SK-N-SH (cell line): Measurements from ENCODE around the gene PGLYRP4. TPM values are rescaled to one million over a fixed set of nuclear protein-coding genes. Genes with fewer than 3 reads are reported as not detected.

Experiments used
- CTCF ChIA-PET: fragments of 300-600, 350-600 bp; formaldehyde crosslinking; extraction: SDS; loops from one replicate; lab custom pipeline; 2021; lab: Yijun Ruan, JAX
- POLR2A ChIA-PET: fragments of 350-600 bp; sonication (Branson Sonifier 250); formaldehyde crosslinking; extraction: SDS; loops from one replicate; lab custom pipeline; 2020; ENCODE audit warnings: antibody characterized with exemption, inconsistent platforms; lab: Yijun Ruan, JAX
- DNase-seq: peaks from one replicate; pipeline ENCODE4 v3.0.0; 2012
- H2AFZ ChIP-seq: fragments of 200-600 bp; sonication (generic); 2 replicates; pipeline ENCODE4 v1.8.1; 2016; ENCODE audit warnings: antibody characterized with exemption, mild to moderate bottlenecking, low read depth
- H3F3A ChIP-seq: fragments of 200-600 bp; sonication (generic); replicated peaks from 2 replicates; pipeline ENCODE3; 2016; ENCODE audit warnings: antibody characterized with exemption, mild to moderate bottlenecking; ENCODE audit not compliant: insufficient read depth
- H3K27ac ChIP-seq, 2 experiments: fragments of 200-500 bp in 1 of 2; fragments of 200-600 bp in 1 of 2; sonication (Bioruptor generic) in 1 of 2; sonication (generic), shearing (Covaris generic) in 1 of 2; 2 replicates each; pipeline versions ENCODE4 v1.5.1 to v1.6.1; 2014 to 2016; ENCODE audit warnings: low read depth in 2 of 2, inconsistent platforms in 1 of 2, low read length in 1 of 2, mild to moderate bottlenecking in 1 of 2, mixed read lengths in 1 of 2
- H3K27me3 ChIP-seq: fragments of 200-600 bp; sonication (generic), shearing (Covaris generic); 2 replicates; pipeline ENCODE4 v1.6.1; 2016; ENCODE audit warnings: mixed run types; ENCODE audit not compliant: insufficient read depth
- H3K36me3 ChIP-seq, 2 experiments: fragments of 200-500 bp in 1 of 2; fragments of 200-600 bp in 1 of 2; sonication (Bioruptor generic) in 1 of 2; sonication (generic) in 1 of 2; replicated peaks in 1 of 2; 2 replicates each; pipeline versions ENCODE3 to v1.5.1; 2014 to 2016; ENCODE audit warnings: low read length in 1 of 2, mild to moderate bottlenecking in 1 of 2; ENCODE audit not compliant: insufficient read depth in 2 of 2, control insufficient read depth in 1 of 2
- H3K4me1 ChIP-seq, 2 experiments: fragments of 200-500 bp in 1 of 2; fragments of 200-600 bp in 1 of 2; sonication (Bioruptor generic) in 1 of 2; sonication (generic), shearing (Covaris generic) in 1 of 2; 2 replicates each; pipeline versions ENCODE4 v1.5.1 to v1.6.1; 2014 to 2016; ENCODE audit warnings: low read depth in 1 of 2, low read length in 1 of 2, mixed run types in 1 of 2; ENCODE audit not compliant: insufficient read depth in 2 of 2, control insufficient read depth in 1 of 2
- H3K4me2 ChIP-seq: fragments of 200-600 bp; sonication (generic), shearing (Covaris generic); 2 replicates; pipeline ENCODE4 v1.6.1; 2017; ENCODE audit warnings: mixed run types
- H3K4me3 ChIP-seq, 2 experiments: fragments of 200-500 bp in 1 of 2; fragments of 200-600 bp in 1 of 2; sonication (Bioruptor generic) in 1 of 2; sonication (generic), shearing (Covaris generic) in 1 of 2; 2 replicates each; pipeline versions ENCODE4 v1.5.1 to v1.8.1; 2014 to 2016; ENCODE audit warnings: low read depth in 2 of 2, inconsistent platforms in 1 of 2, low read length in 1 of 2, mild to moderate bottlenecking in 1 of 2, mixed read lengths in 1 of 2, moderate library complexity in 1 of 2
- H3K79me2 ChIP-seq: fragments of 200-600 bp; sonication (generic); 2 replicates; pipeline ENCODE4 v1.8.1; 2017; ENCODE audit warnings: mild to moderate bottlenecking; ENCODE audit not compliant: insufficient read depth
- H3K9ac ChIP-seq: fragments of 200-600 bp; sonication (generic); 2 replicates; pipeline ENCODE4 v1.6.1; 2017; ENCODE audit warnings: mixed run types
- H3K9me2 ChIP-seq: fragments of 200-600 bp; sonication (generic); 2 replicates; pipeline ENCODE4 v1.6.1; 2017; ENCODE audit warnings: mixed run types
- H3K9me3 ChIP-seq: fragments of 200-600 bp; sonication (generic); 2 replicates; pipeline ENCODE4 v1.6.1; 2017; ENCODE audit warnings: mixed run types, mild to moderate bottlenecking, moderate library complexity
- H4K20me1 ChIP-seq: fragments of 200-600 bp; sonication (generic); 2 replicates; pipeline ENCODE4 v1.6.1; 2017; ENCODE audit warnings: mild to moderate bottlenecking, mixed run types; ENCODE audit not compliant: insufficient read depth
- CHD2 ChIP-seq: fragments of 150-350 bp; IDR thresholded peaks from 2 replicates; pipeline ENCODE4 v1.6.1; 2018; ENCODE audit warnings: low read length; ENCODE audit not compliant: partially characterized antibody
- ELF1 ChIP-seq: IDR thresholded peaks from 2 replicates; pipeline ENCODE4 v1.4.0; 2012
- EP300 ChIP-seq, 2 experiments: IDR thresholded peaks; 2 replicates each; pipeline versions ENCODE4 v1.4.0 to v1.6.1; 2012; ENCODE audit warnings: borderline replicate concordance in 1 of 2, low read depth in 1 of 2, low read length in 1 of 2
- FOSL2 ChIP-seq: IDR thresholded peaks from 2 replicates; pipeline ENCODE4 v1.4.0; 2012; ENCODE audit warnings: low read depth, mild to moderate bottlenecking, moderate library complexity, borderline replicate concordance
- JUND ChIP-seq: IDR thresholded peaks from 2 replicates; pipeline ENCODE4 v1.4.0; 2012
- MXI1 ChIP-seq: IDR thresholded peaks from 2 replicates; pipeline ENCODE4 v1.6.1; 2012; ENCODE audit warnings: mild to moderate bottlenecking, low read depth, low read length, improper control_type of control experiment
- NRF1 ChIP-seq: IDR thresholded peaks from 2 replicates; pipeline ENCODE4 v1.6.1; 2012; ENCODE audit warnings: low read depth, mild to moderate bottlenecking, low read length
- RFX5 ChIP-seq: IDR thresholded peaks from 2 replicates; pipeline ENCODE4 v1.6.1; 2012; ENCODE audit warnings: mild to moderate bottlenecking, improper control_type of control experiment, low read length
- RXRA ChIP-seq: IDR thresholded peaks from 2 replicates; pipeline ENCODE4 v1.4.0; 2012; ENCODE audit warnings: low read depth, mild to moderate bottlenecking, borderline replicate concordance
- SIN3A ChIP-seq: IDR thresholded peaks from 2 replicates; pipeline ENCODE4 v1.6.1; 2012; ENCODE audit warnings: low read depth, mild to moderate bottlenecking, low read length, moderate library complexity, borderline replicate concordance
- SMC3 ChIP-seq: IDR thresholded peaks from 2 replicates; pipeline ENCODE4 v1.6.1; 2012; ENCODE audit warnings: low read depth, low read length, improper control_type of control experiment
- TAF1 ChIP-seq: IDR thresholded peaks from 2 replicates; pipeline ENCODE4 v1.6.1; 2012; ENCODE audit warnings: low read depth, mild to moderate bottlenecking, low read length, moderate library complexity, borderline replicate concordance
- TCF12 ChIP-seq: IDR thresholded peaks from 2 replicates; pipeline ENCODE4 v1.4.0; 2012
- TEAD4 ChIP-seq: IDR thresholded peaks from 2 replicates; pipeline ENCODE4 v1.4.0; 2012; ENCODE audit warnings: mild to moderate bottlenecking, borderline replicate concordance; ENCODE audit not compliant: insufficient read depth
- WGBS: methylation state at CpG from one replicate; pipeline ENCODE4 v1.1.6; 2017; ENCODE audit warnings: low lambda C conversion rate; 5-methylcytosine and 5-hydroxymethylcytosine counted together
- polyA plus RNA-seq, 3 experiments: library from polyadenylated mRNA; depleted of rRNA; stranded (reverse); fragments of >200 nt; gene quantifications; 2 replicates each; pipeline ENCODE4 v1.2.3, GENCODE V29; 2012
- TF ChIP-seq, protein P1 (sequence below): fragments of 150-350 bp; IDR thresholded peaks from 2 replicates; pipeline ENCODE4 v1.6.1; 2017; ENCODE audit warnings: antibody characterized with exemption, low read length, low read depth, borderline replicate concordance
- TF ChIP-seq, protein P2 (sequence below): IDR thresholded peaks from 2 replicates; pipeline ENCODE4 v1.4.0; 2012; ENCODE audit warnings: low read depth, borderline replicate concordance
- TF ChIP-seq, protein P3 (sequence below): fragments of 200-600 bp; sonication (generic); IDR thresholded peaks from 2 replicates; pipeline ENCODE4 v1.6.1; 2017; ENCODE audit warnings: antibody characterized with exemption, mild to moderate bottlenecking, moderate library complexity
- TF ChIP-seq, protein P4 (sequence below): IDR thresholded peaks from 2 replicates; pipeline ENCODE4; 2012
- TF ChIP-seq, protein P5 (sequence below): IDR thresholded peaks from 2 replicates; pipeline ENCODE4 v1.4.0; 2012; ENCODE audit warnings: low read depth
- TF ChIP-seq, protein P6 (sequence below): fragments of 150-350 bp; IDR thresholded peaks from 2 replicates; pipeline ENCODE4 v1.6.1; 2016; ENCODE audit warnings: mild to moderate bottlenecking, low read depth, low read length
- TF ChIP-seq, protein P7 (sequence below): IDR thresholded peaks from 2 replicates; pipeline ENCODE4 v1.4.0; 2012; ENCODE audit warnings: low read depth, borderline replicate concordance

Gene PGLYRP4
- polyA plus RNA-seq, 1 of the 3 experiments (the other 2 are of a cell fraction): not detected

DNA sequence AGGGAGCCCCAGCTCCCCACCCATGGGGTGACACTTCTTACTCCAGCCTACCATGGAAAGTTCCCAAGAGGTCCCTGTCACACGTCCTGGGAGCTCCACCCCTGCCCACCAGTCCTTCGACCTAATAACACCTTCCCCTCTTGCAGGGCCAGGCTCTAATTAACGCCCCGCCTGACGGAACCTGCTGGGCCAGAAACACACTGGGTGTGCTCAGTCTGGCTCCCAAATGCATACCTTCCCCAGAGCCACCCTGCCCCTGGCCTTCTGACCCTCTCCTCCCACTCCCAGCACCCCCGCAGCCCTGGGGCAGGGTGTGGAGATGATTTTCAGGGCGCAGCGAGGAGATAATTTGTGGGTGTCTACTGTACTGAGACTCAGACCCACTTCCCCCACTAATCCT lies 56.5 kb downstream of the PGLYRP4 start:
- no peak for DNase-seq
- no peaks in the 10 kb centered on the region for H3K36me3 ChIP-seq
- CTCF ChIA-PET: no interaction called here

DNA sequence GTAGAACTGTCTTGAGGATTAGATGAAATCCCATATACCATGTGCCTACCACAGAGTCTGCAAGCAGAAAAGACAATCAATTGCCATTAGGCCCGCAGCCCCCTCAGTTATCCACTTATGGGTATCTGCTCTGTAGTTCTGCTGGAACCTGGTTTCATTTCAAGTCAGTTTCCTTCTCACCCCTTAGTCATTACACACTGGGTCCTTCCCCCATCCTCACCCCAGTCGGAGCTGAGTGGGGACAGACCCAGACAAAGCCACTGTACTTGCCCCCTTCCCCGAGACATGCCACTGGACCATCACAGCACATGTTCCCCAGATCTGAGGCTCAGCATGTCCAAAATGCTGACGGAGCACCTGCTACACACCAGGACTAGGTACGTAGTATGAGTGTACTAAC lies 57.1 kb downstream of the PGLYRP4 start:
- CTCF ChIA-PET: interaction anchor here (0.9 to 1.1 kb wide), 2 partner anchors 9 to 61 kb away, joined by 3 read pairs; no protein-coding TSS in a partner anchor
- TF ChIP-seq JUND: no peak
- no peak for TF ChIP-seq TEAD4
- TF ChIP-seq, protein P1, sequence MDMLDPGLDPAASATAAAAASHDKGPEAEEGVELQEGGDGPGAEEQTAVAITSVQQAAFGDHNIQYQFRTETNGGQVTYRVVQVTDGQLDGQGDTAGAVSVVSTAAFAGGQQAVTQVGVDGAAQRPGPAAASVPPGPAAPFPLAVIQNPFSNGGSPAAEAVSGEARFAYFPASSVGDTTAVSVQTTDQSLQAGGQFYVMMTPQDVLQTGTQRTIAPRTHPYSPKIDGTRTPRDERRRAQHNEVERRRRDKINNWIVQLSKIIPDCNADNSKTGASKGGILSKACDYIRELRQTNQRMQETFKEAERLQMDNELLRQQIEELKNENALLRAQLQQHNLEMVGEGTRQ: no peak
- TF ChIP-seq ELF1: no peak
- TF ChIP-seq, protein P2, sequence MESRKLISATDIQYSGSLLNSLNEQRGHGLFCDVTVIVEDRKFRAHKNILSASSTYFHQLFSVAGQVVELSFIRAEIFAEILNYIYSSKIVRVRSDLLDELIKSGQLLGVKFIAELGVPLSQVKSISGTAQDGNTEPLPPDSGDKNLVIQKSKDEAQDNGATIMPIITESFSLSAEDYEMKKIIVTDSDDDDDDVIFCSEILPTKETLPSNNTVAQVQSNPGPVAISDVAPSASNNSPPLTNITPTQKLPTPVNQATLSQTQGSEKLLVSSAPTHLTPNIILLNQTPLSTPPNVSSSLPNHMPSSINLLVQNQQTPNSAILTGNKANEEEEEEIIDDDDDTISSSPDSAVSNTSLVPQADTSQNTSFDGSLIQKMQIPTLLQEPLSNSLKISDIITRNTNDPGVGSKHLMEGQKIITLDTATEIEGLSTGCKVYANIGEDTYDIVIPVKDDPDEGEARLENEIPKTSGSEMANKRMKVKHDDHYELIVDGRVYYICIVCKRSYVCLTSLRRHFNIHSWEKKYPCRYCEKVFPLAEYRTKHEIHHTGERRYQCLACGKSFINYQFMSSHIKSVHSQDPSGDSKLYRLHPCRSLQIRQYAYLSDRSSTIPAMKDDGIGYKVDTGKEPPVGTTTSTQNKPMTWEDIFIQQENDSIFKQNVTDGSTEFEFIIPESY: no peak
- TF ChIP-seq, protein P3, sequence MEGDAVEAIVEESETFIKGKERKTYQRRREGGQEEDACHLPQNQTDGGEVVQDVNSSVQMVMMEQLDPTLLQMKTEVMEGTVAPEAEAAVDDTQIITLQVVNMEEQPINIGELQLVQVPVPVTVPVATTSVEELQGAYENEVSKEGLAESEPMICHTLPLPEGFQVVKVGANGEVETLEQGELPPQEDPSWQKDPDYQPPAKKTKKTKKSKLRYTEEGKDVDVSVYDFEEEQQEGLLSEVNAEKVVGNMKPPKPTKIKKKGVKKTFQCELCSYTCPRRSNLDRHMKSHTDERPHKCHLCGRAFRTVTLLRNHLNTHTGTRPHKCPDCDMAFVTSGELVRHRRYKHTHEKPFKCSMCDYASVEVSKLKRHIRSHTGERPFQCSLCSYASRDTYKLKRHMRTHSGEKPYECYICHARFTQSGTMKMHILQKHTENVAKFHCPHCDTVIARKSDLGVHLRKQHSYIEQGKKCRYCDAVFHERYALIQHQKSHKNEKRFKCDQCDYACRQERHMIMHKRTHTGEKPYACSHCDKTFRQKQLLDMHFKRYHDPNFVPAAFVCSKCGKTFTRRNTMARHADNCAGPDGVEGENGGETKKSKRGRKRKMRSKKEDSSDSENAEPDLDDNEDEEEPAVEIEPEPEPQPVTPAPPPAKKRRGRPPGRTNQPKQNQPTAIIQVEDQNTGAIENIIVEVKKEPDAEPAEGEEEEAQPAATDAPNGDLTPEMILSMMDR: no peak
- no peak for TF ChIP-seq RFX5
- no peak for TF ChIP-seq MXI1
- TF ChIP-seq EP300 (IDR thresholded peaks at IDR 0.05; ENCODE audit: borderline replicate concordance in 1 of 2, low read depth in 1 of 2, low read length in 1 of 2): no peak
- TF ChIP-seq SIN3A: no peak
- TF ChIP-seq NRF1: no peak
- no peak for TF ChIP-seq TAF1
- TF ChIP-seq, protein P4, sequence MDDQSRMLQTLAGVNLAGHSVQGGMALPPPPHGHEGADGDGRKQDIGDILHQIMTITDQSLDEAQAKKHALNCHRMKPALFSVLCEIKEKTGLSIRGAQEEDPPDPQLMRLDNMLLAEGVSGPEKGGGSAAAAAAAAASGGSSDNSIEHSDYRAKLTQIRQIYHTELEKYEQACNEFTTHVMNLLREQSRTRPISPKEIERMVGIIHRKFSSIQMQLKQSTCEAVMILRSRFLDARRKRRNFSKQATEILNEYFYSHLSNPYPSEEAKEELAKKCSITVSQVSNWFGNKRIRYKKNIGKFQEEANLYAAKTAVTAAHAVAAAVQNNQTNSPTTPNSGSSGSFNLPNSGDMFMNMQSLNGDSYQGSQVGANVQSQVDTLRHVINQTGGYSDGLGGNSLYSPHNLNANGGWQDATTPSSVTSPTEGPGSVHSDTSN: no peak
- TF ChIP-seq SMC3: no peak
- TF ChIP-seq, protein P5, sequence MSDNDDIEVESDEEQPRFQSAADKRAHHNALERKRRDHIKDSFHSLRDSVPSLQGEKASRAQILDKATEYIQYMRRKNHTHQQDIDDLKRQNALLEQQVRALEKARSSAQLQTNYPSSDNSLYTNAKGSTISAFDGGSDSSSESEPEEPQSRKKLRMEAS: no peak
- no peak for TF ChIP-seq RXRA
- TF ChIP-seq TCF12: no peak
- TF ChIP-seq CHD2: no peak
- TF ChIP-seq, protein P6, sequence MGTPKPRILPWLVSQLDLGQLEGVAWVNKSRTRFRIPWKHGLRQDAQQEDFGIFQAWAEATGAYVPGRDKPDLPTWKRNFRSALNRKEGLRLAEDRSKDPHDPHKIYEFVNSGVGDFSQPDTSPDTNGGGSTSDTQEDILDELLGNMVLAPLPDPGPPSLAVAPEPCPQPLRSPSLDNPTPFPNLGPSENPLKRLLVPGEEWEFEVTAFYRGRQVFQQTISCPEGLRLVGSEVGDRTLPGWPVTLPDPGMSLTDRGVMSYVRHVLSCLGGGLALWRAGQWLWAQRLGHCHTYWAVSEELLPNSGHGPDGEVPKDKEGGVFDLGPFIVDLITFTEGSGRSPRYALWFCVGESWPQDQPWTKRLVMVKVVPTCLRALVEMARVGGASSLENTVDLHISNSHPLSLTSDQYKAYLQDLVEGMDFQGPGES: no peak

More for the DNA sequence above, 56.5 kb downstream of the PGLYRP4 start:
- WGBS: 10% methylated on average over 8 of the region's 8 CpGs
- no peaks in the 10 kb centered on the region for H3K9me3 ChIP-seq
- no peak for TF ChIP-seq FOSL2
- TF ChIP-seq, protein P7, sequence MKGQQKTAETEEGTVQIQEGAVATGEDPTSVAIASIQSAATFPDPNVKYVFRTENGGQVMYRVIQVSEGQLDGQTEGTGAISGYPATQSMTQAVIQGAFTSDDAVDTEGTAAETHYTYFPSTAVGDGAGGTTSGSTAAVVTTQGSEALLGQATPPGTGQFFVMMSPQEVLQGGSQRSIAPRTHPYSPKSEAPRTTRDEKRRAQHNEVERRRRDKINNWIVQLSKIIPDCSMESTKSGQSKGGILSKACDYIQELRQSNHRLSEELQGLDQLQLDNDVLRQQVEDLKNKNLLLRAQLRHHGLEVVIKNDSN: no peak
- no peak overlapping the region for H3K4me2 ChIP-seq
- peaks cover 30% of the 10 kb centered on the region for H3K27me3 ChIP-seq
- H4K20me1 ChIP-seq: no peaks in the 10 kb centered on the region
- no peak overlapping the region for H3K27ac ChIP-seq
- no peak overlapping the region for H3K9ac ChIP-seq
- POLR2A ChIA-PET: no interaction called here
- no peaks in the 10 kb centered on the region for H3K4me1 ChIP-seq
- H3K79me2 ChIP-seq: no peaks in the 10 kb centered on the region
- no peak overlapping the region for H2AFZ ChIP-seq
- no peaks in the 10 kb centered on the region for H3K9me2 ChIP-seq
- no peaks in the 10 kb centered on the region for H3F3A ChIP-seq
- no peak overlapping the region for H3K4me3 ChIP-seq

More for the DNA sequence above, 57.1 kb downstream of the PGLYRP4 start:
- no peaks in the 10 kb centered on the region for H4K20me1 ChIP-seq
- H3K4me2 ChIP-seq: no peak overlapping the region
- POLR2A ChIA-PET: no interaction called here
- no peaks in the 10 kb centered on the region for H3K4me1 ChIP-seq
- peaks cover 30% of the 10 kb centered on the region for H3K27me3 ChIP-seq
- no peaks in the 10 kb centered on the region for H3K9me2 ChIP-seq
- H3K9ac ChIP-seq: no peak overlapping the region
- no peak overlapping the region for H3K4me3 ChIP-seq
- H3K27ac ChIP-seq: no peak overlapping the region
- WGBS: 3% methylated on average over 5 of the region's 5 CpGs
- H2AFZ ChIP-seq: no peak overlapping the region
- H3K9me3 ChIP-seq: no peaks in the 10 kb centered on the region
- no peaks in the 10 kb centered on the region for H3K36me3 ChIP-seq
- DNase-seq: no peak
- H3K79me2 ChIP-seq: no peaks in the 10 kb centered on the region
- H3F3A ChIP-seq: no peaks in the 10 kb centered on the region
